SW 1271 (cell line): Measurements from ENCODE around the gene ABHD16B.
"Not testable (repeated sequence)": the region's sequence is repeated elsewhere in the genome, so short reads cannot be mapped to it uniquely, and the experiment has no call there.

Experiments used
- DNase-seq, 2 experiments: peaks; one replicate each; lab custom pipeline; 2025; lab: John Stamatoyannopoulos, UW

The ABHD16B gene

DNA sequence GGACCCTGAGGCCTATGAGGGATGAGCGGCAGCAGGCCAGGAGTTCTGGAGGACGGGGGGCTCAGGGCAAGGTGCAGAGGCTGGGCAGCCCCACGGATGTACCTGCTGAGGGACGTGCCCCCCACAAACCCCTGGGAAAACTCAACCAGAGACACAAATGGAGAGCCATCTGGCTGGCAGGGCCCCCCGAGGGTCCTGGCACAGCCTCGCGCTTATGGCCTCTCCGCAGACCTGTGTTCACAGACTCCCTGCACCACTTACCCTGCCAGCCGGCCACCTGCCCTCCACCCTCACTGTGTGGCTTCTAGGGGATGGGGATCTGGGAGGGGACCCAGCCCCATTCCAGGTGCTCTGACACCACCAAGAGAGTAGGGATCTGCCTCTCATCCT, 26.8 kb upstream of the ABHD16B start:
- DNase-seq, result no peak

DNA sequence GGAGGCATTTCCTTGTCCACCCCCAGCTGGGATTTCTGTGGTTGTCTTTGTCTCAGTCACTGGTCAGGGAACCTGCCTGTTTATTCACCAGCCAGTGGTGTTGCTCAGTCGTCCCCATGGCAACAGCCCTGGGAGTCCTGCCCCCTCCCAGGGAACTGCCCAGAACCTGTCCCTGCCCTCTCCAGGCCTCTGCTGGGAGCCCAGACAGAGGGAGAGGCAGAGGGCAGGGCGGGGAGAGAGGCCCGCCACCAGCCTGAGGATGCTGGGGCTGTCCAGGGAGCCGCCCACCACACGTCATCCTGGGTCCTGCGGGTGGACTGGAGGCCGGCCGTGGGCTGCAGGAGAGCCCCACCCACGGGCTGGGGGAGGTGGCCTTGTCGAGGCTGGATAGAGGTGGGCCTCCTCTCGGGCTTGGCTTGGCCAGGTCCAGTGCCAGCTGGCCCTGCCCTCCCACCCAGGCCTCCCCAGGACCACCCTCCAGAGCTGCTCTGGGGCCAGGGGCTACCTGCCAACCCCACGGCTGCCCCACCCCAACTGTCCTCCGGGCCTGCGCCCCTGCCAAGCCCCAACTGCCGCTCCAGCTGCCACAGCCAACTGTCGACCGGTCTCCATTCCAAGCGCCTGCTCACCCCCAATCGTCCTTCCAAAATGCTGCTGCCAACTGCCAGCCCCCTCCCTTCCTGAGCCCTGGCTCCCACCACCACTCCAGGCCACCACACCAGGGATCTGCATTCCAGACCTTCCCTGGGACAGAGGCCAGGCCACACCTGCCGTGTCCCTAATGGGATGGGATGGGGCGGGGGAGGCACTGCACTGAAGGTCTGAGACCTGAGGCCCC, 26.1 kb upstream of the ABHD16B start:
- DNase-seq, result peak; percentile 45 to 70

GRCh38 chr20:63836458-63837344, 24.6 kb upstream of the ABHD16B start:
- no peak for DNase-seq

DNA sequence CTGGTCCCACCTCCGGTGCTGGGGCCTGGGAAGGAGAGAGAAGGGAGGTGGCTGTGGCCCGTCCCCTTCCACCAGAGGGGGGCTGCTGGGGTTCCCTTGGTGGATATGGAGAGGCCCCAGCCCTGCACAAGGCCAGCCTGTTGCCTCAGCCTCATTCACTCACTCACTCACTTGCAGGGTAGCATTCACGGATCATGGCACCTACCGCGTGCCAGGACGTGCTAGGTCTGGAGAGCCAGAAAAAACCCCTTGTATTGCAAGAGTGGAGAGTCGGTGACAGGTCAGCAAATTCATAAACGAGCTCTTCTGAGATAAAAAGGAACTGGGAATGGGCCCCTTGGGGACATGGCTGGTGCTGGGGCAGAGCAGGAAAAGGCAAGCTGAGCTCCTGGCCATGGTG, 23.8 kb upstream of the ABHD16B start:
- no peak for DNase-seq

- DNase-seq, result no peak
These were observed 21.7 kb upstream of the ABHD16B start for GRCh38 chr20:63839620-63840019.

- no peak for DNase-seq
These were observed 20.9 kb upstream of the ABHD16B start for GRCh38 chr20:63840405-63840828.

- DNase-seq, result no peak
These were observed 19.0 kb upstream of the ABHD16B start for GRCh38 chr20:63842258-63842657.

DNA sequence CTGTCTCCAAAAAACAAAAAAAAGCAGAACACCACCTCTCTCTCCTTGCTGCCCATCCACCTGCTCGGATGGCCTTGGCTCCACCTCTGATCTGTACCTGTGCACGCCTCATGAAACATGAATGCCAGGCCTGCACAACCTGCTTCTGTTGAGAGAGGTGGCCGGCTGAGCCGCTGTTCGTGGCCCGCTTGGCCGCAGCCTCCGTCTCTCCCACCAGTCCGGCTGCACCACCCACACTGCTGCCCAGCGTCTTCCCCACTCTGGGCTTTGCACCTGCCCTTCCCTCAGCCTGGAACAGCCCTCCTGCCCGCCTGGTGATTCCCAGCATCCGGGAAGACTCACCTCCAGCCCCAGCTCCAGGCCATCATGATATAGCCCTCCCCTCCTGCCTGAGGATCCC, 18.1 kb upstream of the ABHD16B start:
- no peak for DNase-seq

GRCh38 chr20:63843778-63844177, 17.5 kb upstream of the ABHD16B start:
- DNase-seq, result no peak

DNA sequence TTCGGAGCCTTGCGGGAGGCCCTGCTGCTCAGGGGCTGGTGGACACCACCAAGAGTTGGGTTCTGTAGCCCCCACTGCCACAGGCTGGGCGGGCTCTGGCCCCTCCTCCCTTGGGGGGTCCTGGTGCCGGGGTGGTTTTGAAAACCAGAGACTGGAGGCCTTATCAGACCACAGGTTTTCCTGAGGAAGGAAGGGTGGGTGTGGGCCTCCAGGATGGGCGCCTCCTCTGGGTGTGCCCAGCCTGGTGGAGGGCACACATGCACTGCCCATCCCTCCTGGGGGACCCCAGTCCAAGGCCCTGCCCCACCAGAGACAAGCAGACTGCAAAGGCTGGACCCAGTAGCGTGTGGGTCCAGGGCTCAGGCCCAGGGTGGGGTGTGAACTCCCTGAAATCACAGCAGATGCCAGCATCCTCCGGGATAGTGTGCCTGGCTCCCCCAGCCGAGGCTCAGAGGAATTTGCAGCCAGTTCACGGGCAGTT, 16.7 kb upstream of the ABHD16B start:
- DNase-seq, result no peak

GRCh38 chr20:63846128-63846771, 15.0 kb upstream of the ABHD16B start:
- peak in 1 of 2 experiments; percentile 23 for DNase-seq

GRCh38 chr20:63846888-63847236, 14.4 kb upstream of the ABHD16B start:
- DNase-seq, result no peak

GRCh38 chr20:63847237-63848002, 13.9 kb upstream of the ABHD16B start:
- no peak for DNase-seq

GRCh38 chr20:63848003-63848911, 13.0 kb upstream of the ABHD16B start:
- DNase-seq, result no peak

- no peak for DNase-seq
These were observed 10.4 kb upstream of the ABHD16B start for GRCh38 chr20:63850689-63851547.

DNA sequence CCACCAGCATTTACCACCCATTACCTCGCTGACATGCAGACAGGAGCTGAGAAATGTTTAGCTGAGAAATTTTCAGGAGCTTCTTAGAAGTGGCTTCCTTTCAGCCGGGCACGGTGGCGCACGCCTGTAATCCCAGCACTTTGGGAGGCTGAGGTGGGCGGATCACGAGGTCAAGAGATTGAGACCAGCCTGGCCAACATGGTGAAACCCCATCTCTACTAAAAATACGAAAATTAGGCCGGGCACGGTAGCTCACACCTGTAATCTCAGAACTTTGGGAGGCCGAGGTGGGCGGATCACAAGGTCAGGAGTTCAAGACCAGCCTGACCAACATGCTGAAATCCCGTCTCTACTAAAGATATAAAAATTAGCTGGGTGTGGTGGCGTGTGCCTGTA, 9.8 kb upstream of the ABHD16B start:
- DNase-seq, result not testable (repeated sequence)

- DNase-seq, result not testable (repeated sequence)
These were observed 7.6 kb upstream of the ABHD16B start for GRCh38 chr20:63853733-63854068.

GRCh38 chr20:63854069-63854765, 7.1 kb upstream of the ABHD16B start:
- DNase-seq, result no peak

GRCh38 chr20:63854766-63855362, 6.4 kb upstream of the ABHD16B start:
- no peak for DNase-seq
